Embryonic facial prominence (tissue), 1 donor: ENCODE results near the gene SPATA21.

Source experiments
- DNase-seq: peaks from one replicate; pipeline ENCODE4 v3.0.0-alpha.2; 2016; ENCODE audit errors: extremely low spot score

The SPATA21 gene

DNA sequence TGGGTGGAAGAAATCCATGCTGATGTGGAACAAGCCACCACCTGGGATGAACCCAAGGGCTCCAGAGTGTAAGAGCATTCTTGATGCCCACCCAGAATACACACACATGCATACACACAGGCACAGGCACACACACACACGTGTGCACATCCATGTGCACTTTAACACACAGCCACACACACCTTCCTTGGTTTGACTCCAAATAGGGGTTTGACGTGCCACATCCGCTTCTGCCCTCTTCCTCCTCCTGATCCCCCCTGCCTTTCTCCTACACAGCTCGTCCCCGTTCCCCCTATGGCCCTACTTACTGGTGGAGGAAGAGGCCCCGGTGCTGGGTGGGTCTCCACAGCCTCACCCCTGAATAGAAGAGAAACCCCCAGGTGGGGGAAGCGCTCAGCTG is 16.0 kb downstream of the SPATA21 start:
- DNase-seq = no peak

GRCh38 chr1:16420424-16421118 is 16.7 kb downstream of the SPATA21 start:
- DNase-seq = no peak

GRCh38 chr1:16418823-16419425 is 18.3 kb downstream of the SPATA21 start:
- no peak for DNase-seq

DNA sequence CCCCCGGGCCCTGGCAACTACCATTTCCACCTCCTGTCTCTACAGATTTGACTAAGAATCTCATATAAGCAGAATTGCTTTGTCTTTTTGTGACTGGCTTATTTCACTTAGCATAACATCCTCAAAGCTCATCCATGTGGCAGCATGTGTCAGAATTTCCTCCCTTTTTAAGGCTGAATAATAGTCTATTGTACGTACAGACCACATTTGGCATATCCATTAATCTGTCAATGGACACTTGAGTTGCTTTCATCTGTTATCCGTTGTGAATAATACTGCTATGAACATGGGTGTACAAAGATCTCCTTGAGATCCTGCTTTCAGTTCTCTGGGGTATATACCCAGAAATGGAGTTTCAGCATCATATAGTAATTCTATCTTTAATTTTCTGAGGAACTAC is 24.0 kb downstream of the SPATA21 start:
- no peak for DNase-seq

DNA sequence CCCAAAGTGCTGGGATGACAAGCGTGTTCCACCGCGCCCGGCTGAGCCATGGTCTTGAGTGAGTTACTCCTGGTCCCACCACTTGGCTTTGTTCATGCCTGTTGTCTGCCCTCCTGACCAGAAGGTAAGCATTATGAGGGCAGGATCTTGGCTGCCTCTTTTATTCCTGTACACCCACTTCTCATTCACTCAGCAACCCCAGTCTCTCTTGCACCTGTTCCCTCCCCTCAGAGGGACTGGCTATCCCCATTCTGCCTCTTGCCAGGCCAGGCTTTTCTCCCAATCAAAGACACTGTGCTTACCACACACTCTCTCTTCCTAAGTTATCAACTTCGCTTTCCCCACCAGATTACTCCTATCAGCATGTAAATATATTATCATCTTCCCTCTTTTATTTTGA is 26.4 kb downstream of the SPATA21 start:
- DNase-seq = no peak

- no peak for DNase-seq
Measured at GRCh38 chr1:16409536-16410152, 27.6 kb downstream of the SPATA21 start.

DNA sequence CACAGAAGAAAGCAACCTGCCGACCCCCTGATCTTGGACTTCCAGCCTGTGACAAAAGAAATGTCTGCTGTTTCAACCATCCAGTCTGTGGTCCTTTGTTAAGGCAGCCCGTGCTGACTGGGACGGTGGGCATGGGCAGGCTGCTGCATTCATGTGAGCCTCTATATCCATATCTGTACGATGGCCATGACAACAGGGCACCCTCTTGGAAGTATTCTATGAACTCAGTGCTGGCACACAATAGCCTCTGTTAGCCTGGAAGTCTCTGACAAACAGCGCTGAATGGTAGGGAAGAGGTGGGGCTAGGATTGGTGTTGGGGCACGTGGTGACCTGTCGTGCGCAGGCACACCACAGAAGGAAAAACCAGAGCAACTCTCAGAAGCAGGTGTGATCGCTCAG is 30.4 kb downstream of the SPATA21 start:
- no peak for DNase-seq

DNA sequence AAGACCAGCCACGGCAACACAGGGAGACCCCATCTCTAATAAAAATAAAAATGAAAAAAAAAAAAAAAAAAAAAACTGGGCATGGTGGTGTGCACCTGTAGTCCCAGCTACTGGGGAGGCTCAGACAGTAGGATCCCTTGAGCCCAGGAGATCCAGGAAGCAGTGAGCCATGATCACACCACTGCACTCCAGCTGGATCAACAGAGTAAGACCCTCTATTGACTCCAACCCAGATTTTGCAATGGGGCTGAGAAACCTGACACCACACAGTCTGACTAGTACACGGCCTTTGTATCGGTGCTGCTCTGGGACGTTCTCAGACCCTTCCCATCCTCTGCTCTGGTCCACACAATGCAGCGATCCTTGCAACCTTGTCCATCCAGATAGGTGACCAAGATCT is 31.8 kb downstream of the SPATA21 start:
- no peak for DNase-seq

- DNase-seq = no peak
Measured at GRCh38 chr1:16402742-16403141, 34.5 kb downstream of the SPATA21 start.

- no peak for DNase-seq
Measured at GRCh38 chr1:16398371-16398953, 38.8 kb downstream of the SPATA21 start.

DNA sequence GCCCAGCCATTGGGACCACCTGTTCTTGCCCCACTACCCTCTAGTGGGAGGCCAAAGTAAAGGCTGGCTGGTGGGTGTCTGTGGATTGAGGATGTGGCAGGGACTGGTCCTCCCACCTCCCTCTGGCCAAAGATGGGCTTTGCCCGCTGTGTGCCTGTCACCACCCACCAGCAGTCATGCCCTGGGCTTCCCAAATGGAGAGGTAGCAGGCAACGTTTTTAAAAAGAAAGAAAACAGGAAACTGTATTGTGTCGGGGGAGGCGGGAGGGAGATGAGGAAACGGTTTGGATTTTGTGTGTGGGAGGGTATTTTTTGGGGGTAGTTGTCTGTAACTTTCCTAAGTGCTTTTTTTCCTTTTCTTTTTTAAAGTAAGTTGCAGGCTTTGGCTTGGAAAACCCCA is 40.1 kb downstream of the SPATA21 start:
- no peak for DNase-seq

DNA sequence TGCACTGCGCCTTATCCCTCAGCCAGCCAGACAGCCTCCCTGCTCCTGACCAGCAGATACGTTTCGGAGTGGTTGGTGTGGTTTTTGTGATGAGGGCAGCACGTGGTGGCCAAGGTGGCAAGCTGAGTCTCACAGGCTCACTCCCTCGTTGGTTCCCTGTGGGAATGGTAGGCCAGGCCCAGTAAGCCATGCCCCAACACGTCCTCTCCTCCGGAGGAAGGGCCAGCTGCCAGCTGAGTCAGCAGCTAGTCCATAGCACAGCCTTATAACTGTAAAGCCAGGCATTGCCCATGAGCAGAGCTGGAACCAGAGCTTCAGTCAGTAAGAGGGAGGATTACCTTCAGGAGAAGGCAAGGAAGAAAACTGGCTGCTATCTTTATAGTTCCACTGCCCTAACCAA is 40.6 kb downstream of the SPATA21 start:
- no peak for DNase-seq

DNA sequence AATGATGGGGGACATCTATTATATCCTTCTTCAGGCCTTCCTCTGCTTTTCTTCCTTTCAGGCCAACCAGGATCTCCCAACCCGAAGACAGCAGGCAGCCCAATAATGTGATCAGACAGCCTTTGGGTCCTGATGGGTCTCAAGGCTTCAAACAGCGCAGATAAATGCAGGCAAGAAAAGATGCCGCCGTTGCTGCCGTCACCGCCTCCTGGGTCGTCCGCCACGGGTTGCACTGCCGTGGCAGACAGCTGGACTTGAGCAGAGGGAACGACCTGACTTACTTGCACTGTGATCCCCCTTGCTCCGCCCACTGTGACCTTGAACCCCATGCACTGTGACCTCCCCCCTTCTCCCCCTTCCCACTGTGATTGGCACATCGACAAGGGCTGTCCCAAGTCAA is 42.2 kb downstream of the SPATA21 start:
- no peak for DNase-seq

DNA sequence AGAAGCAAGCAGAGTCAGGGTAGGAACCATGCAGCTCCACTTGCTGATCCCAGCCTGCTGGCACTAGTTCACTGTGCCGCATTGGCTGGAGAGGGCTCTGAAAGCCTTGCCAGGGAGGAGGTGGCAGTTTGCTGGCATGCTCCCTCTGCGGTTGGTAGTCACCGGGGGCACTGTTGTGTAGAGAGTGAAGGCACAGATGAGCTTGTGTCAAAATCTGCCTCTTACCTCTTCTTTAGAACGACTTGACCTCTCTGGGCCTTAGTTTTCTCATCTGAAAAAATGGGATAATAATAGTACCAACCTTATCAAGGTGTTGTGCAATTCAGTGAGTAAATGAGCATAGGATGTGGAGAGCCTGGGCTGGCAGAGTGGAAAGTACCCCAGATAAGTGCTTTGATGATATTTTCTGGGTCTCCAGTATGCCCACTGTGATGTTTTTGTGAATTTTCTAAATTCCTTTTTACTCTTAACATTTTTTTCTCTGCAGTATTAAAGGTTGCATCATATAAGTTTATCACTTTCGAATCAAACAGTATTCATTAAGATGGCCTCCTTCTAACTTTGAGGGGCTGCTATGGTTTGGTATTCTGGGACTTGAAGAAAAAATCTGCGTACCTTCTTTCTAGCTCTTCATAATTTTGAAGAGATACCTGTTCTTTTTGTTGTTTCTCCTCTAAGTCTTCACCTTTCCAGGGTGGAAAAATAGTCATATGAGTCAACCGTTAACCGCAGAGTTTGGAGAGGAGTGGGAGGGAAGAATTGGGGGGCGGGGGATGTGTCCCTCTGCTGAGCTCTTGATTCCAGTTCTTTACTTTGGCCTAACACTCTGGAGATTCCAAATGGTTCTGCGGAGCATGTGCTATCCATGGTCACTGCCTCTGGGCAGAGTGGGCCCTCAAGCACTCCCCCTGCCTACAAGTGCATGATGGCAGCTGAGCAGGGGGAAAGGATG is 43.4 kb downstream of the SPATA21 start:
- DNase-seq = no peak

DNA sequence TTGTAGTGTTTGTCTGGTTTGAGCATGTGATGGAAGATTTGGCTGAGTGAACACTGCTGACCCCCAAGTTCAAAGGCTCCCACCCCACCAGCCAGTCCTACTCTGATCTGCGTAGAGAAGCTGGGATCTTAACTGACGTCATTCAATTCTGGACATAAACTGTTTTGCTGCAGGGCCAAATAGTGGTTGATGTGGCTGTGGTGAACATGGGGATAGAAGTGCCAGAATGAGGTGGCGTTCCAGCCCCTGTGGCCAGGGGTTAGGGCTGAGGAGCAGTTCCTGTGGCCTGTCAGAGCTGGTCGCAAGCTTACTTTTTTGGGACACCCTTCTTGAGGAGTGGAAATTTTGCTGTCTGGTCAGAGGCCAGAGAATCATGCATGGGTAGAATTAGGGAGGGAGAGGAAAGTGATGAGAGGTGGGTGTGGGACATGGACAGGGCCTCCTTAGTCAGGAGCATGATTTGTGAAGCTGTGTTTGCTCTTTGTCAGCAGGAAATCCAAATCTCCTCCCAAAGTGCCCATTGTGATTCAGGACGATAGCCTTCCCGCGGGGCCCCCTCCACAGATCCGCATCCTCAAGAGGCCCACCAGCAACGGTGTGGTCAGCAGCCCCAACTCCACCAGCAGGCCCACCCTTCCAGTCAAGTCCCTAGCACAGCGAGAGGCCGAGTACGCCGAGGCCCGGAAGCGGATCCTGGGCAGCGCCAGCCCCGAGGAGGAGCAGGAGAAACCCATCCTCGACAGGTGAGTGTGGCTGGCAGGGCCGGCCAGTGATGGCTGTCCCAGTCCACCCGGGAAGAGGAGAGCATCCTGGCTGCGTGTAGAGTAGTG is 44.3 kb downstream of the SPATA21 start:
- no peak for DNase-seq

DNA sequence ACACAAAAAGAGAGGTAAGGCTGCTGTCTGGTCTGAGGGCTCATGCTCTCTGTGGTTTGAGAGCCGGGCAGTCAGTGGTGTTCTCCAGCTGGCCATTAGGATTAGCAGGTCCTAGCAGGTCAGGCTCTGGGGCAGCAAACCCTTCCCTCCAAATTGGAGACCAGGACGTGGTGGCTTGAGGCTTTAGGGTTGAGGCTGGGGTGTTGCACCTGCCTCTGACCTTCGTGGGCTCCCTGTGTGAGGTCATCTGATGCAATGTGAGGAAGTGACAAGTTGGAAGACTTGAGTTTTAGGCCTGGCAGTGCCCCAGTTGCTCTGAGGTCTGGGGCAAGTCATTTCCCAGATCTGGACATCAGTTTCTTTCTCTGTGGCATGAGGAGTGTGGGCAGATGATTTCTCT is 45.8 kb downstream of the SPATA21 start:
- no peak for DNase-seq

DNA sequence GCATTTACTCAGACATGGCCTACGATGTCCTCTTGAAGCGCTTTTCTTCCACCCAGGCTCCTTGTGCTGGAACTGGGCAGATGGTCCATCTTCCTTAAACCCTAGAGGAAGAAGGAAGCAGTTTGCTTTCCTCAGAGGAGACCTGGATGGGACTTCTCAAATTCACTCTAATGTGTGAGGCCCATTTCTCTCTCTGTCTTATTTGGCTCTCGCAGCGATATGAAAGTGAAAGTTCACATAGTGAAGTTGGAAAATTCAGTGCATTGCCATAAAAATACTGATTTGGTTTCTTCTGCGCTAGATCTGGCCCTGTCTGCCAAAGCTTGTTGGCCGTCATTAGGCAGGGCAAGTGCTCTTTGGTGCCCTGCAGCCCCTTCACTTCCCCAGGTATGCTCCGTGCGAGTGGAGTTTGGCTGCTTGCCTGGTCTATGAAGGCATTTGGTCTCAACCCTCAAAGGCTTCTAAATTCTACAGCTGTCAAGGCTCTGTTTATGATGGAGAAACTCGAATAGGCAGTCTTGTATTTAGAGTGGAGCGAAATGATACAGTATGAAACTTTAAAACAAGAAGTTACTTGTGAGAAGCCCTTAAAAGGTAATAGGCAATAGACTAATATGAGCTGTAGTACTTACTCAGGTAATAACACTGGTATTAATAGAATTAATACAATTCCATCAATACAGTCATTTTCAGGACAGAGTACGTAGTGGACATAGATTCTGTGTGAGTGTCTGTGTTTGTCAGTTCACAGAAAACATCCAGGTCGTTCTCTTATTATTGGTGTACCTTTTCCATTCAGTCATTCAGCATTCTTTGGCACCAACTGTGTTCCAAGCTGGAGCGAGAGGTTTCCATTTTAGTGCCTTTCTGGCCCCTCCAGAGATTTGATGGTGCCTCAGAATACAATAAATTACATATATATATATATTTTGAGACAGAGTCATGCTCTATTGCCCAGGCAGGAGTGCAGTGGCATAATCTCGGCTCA is 49.7 kb downstream of the SPATA21 start:
- no peak for DNase-seq

DNA sequence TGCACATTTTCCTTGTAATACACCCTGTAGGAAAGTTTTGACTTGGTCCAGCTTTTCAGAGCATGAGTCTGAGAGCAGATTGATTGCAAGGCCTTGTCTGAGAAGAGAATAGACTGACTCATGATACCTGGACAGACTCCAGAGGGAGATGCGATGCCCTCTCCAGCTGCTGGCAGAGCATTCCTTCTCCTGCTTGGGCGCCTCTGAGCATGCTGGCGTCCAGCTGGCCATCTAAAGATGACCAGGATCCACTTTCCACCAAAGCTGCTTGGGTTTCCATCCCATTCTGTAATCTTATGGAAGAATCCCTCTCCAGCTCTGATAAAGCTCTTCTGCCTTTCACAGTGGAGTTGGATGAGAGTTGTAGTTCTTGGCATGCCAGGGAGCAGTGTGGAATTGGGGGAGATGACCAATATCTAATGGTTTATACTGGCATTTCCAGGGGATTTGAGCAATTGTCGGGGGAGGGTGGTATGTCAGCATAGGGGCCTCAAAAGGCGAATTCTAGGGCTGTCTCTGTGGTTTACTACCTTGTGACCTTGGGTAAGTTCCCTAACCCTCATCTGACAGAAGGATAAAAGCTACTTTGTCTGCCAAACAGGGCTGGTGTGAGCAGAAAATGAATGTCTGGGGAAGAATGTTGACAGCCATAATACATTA is 50.6 kb downstream of the SPATA21 start:
- DNase-seq = no peak
